SJSA1 (cell line): Measurements from ENCODE around the gene NOPCHAP1. TPM values are rescaled to one million over a fixed set of nuclear protein-coding genes. Genes with fewer than 3 reads are reported as not detected.
"Not testable (repeated sequence)": the region's sequence is repeated elsewhere in the genome, so short reads cannot be mapped to it uniquely, and the experiment has no call there.

Experiments used
- DNase-seq, 2 experiments: peaks; one replicate each; pipeline ENCODE4 v3.0.0-alpha.2; 2015 to 2020; ENCODE audit warnings: low spot score in 2 of 2, low read depth in 1 of 2
- H3K27ac ChIP-seq: fragments of 250-450 bp; sonication (Bioruptor Pico); 2 replicates; pipeline ENCODE4 v1.5.1; 2020; ENCODE audit warnings: mild to moderate bottlenecking, moderate library complexity
- H3K27me3 ChIP-seq: fragments of 250-450 bp; sonication (Bioruptor Pico); replicated peaks from 2 replicates; pipeline ENCODE4 v1.5.1; 2020; ENCODE audit warnings: mild to moderate bottlenecking, moderate library complexity
- H3K36me3 ChIP-seq: fragments of 250-450 bp; sonication (Bioruptor Pico); 2 replicates; pipeline ENCODE4 v1.5.1; 2020; ENCODE audit warnings: mild to moderate bottlenecking
- H3K4me1 ChIP-seq: fragments of 250-450 bp; sonication (Bioruptor Pico); replicated peaks from 2 replicates; pipeline ENCODE4 v1.6.1; 2021; ENCODE audit warnings: mild to moderate bottlenecking
- H3K4me3 ChIP-seq: fragments of 250-450 bp; sonication (Bioruptor Pico); 2 replicates; pipeline ENCODE4 v1.5.1; 2020; ENCODE audit warnings: mild to moderate bottlenecking
- H3K9me3 ChIP-seq: fragments of 250-450 bp; sonication (Bioruptor Pico); replicated peaks from 2 replicates; pipeline ENCODE4 v1.5.1; 2020; ENCODE audit warnings: mild to moderate bottlenecking
- total RNA-seq: library from RNA; depleted of rRNA; stranded (reverse); fragments of >200 nt; shearing (Covaris generic); gene quantifications from 2 replicates; pipeline ENCODE4 v1.2.3, GENCODE V29; 2014; rRNA removed

Gene NOPCHAP1, protein sequence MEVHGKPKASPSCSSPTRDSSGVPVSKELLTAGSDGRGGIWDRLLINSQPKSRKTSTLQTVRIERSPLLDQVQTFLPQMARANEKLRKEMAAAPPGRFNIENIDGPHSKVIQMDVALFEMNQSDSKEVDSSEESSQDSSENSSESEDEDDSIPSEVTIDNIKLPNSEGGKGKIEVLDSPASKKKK
- 5.0 and 8.9 TPM in 2 replicates for total RNA-seq

DNA sequence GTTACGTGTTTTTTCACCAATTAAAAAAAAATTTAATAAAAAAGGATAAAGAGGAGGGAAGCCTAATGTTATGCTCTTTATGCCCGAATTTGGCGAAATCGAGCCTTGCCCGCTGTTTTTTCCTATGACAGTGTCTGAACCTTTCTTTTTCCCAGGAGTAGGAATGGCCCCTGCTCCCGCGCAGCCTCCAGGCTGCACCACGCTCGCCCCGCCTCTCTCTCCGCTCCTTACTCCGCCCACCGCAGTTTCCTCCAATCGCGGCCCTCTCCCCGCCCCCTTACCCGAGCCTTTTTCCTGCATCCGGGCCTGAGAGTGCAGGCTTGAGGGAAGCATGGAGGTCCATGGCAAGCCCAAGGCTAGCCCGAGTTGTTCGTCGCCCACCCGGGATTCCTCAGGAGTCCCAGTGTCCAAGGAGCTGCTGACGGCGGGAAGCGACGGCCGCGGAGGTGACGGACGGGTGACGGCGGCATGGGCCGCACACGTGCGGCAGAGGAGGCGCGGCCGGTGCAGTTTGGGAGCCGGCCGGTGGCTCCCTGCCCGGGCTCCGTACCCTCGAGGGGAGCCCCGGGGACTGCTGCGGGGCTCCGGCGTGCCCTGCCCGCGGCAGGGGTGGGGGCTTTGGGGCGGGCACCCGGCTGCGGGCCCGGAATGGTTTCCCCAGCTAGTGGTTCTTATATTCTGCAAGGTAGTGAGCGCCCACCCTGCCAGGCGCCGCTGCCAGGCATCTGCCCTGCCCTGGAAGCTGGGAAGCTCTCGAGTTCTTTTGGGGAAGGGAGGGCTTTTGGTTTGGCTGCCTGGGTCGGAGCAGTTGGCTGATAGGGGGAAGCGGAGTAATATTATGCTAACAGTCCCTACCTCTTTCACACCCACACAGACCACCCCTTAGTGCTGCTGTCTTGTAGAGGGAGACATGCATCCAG is at the start of gene NOPCHAP1:
Gene NOPCHAP1, plus strand, starts transcription at position 295 of the 920 bp plus-strand sequence. Its CDS starts 37 bp downstream, at position 332.
- Histone ChIP-seq H3K27ac (peak within 1 kb of the TSS; percentile 35), H3K4me3 (peak within 1 kb of the TSS; percentile 81), H3K27me3 (no peaks in the 10 kb centered on the region), H3K36me3 (peaks cover 30% of the 10 kb centered on the region), H3K4me1 (peaks cover 14% of the 10 kb centered on the region), H3K9me3 (no peaks in the 10 kb centered on the region)
- peak; percentile 87 to 92 for DNase-seq

DNA sequence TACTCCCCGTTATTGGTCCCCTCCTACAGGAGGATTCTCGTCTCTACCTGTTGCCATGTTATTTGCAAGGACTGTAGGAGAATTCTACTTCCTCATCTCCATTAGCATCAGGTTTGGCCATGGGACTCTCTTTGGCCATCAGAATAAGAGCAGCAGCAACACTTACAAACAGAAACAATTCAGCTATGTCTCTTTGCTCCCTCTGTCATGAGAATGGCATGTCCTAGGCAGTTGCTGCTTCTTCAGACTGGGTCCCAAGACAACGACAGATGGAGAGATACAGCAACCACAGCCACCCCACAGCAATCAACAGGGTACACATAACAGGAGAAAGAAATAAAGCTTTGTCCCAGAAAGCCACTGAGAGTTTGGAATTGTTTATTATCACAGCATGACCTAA is 47.7 kb upstream of the NOPCHAP1 start:
- H3K4me3 ChIP-seq = no peak overlapping the region
- H3K27ac ChIP-seq = no peak overlapping the region
- H3K27me3 ChIP-seq = peaks cover 26% of the 10 kb centered on the region
- DNase-seq = no peak
- H3K4me1 ChIP-seq = no peaks in the 10 kb centered on the region
- no peaks in the 10 kb centered on the region for H3K36me3 ChIP-seq
- H3K9me3 ChIP-seq = 0 out of 2 replicates have a peak, but pooled peaks cover 2% of the 10 kb centered on the region

DNA sequence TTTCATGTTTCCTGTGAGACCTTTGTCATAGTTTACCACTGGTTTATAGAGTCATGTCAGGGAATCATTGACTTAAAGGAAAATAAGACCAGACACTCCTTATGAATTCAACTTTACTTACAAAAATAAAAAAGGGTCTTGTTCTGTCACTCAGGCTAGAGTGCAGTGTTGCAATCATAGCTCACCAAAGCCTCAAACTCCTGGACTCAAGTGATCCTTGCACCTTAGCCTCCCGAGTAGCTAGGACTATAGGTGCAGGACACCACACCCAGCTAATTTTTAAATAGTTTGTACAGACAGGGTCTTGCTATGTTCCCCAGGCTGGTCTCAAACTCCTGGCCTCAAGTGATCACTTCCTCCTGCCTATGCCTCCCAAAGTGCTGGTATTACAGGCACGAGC is 47.0 kb upstream of the NOPCHAP1 start:
- Histone ChIP-seq H3K36me3 (no peaks in the 10 kb centered on the region), H3K9me3 (peaks cover 5% of the 10 kb centered on the region), H3K4me3 (no peak overlapping the region), H3K27me3 (peaks cover 26% of the 10 kb centered on the region), H3K4me1 (no peaks in the 10 kb centered on the region), H3K27ac (no peak overlapping the region)
- DNase-seq = no peak

DNA sequence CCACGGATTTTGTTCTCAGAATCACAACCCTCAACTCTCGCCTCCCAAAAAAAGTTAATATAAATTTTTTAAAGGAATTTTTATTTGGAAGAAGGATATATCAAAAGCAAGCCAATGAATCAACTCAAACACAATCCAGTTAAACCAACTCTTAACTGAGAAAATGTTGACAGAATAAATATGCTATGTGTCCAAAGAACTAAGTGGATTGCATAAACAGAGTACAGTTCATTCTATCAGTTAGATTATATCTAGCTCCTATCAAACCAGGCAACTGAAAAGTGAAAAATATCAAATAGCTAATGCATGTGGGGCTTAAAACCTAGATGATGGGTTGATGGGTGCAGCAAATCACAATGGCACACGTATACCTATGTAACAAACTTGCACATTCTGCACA is 44.7 kb upstream of the NOPCHAP1 start:
- H3K27me3 ChIP-seq = peaks cover 30% of the 10 kb centered on the region
- peak in 1 of 2 experiments; percentile 39 for DNase-seq
- no peak overlapping the region for H3K27ac ChIP-seq
- H3K36me3 ChIP-seq = no peaks in the 10 kb centered on the region
- H3K4me1 ChIP-seq = no peaks in the 10 kb centered on the region
- H3K4me3 ChIP-seq = no peak overlapping the region
- peaks cover 9% of the 10 kb centered on the region for H3K9me3 ChIP-seq

DNA sequence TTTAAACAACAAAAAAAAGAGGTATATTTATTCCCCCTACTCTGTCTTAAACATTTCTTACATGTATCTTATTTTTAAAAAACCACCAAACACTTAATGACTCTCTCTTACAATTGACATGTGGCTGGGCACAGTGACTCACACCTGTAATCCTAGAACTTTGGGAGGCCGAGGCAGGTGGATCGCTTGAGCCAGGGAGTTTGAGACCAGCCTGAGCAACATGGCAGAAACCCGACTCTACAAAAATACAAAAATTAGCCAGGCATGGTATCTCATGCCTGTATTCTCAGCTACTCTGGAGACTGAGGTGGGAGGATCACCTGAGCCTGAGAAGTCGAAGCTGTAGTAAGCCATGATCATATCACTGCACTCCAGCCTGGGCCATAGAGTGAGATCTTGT is 44.0 kb upstream of the NOPCHAP1 start:
- Histone ChIP-seq H3K27ac (no peak overlapping the region), H3K9me3 (peaks cover 9% of the 10 kb centered on the region), H3K4me3 (no peak overlapping the region), H3K4me1 (no peaks in the 10 kb centered on the region), H3K36me3 (no peaks in the 10 kb centered on the region), H3K27me3 (peaks cover 30% of the 10 kb centered on the region)
- DNase-seq = peak in 1 of 2 experiments; percentile 73

DNA sequence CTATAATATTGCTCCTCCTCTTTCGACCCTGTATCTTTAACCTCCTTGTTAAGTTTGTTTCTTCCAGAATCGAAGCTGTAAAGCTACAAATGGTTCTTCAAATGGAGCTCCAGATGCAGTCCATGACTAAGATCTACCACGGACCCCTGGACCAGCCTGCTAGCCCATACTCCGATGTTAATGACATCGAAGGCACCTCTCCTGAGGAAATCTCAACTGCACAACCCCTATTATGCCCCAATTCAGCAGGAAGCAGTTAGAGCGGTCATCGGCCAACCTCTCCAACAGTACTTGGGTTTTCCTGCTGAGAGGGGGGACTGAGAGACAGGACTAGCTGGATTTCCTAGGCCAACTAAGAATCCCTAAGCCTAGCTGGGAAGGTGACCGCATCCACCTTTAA is 42.7 kb upstream of the NOPCHAP1 start:
- H3K27ac ChIP-seq, H3K4me1 ChIP-seq, H3K36me3 ChIP-seq, H3K9me3 ChIP-seq, H3K4me3 ChIP-seq: not testable (repeated sequence)
- H3K27me3 ChIP-seq = peaks cover 30% of the 10 kb centered on the region
- DNase-seq = peak; percentile 53 to 79

DNA sequence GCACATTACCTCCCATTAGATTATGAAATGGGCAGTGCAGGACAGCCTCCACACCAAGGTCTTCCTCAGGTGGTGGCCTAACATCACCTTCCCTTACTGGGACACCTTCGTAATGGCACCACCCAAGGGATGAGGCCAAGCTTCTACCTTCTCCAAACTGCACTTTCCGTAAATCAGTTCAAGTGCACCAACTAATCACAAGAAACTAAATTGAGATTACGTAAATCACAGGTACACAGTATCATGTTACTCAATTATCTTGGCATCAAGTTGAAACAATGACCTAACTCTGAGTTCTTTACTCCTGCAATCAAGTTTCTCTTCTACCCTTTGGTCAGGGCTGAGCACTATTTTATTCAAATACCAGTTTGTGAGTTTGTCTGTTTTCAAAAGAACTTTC is 41.9 kb upstream of the NOPCHAP1 start:
- H3K27me3 ChIP-seq = peaks cover 30% of the 10 kb centered on the region
- no peak overlapping the region for H3K4me3 ChIP-seq
- no peaks in the 10 kb centered on the region for H3K4me1 ChIP-seq
- no peak overlapping the region for H3K27ac ChIP-seq
- peaks cover 13% of the 10 kb centered on the region for H3K9me3 ChIP-seq
- H3K36me3 ChIP-seq = no peaks in the 10 kb centered on the region
- DNase-seq = peak in 1 of 2 experiments; percentile 73

DNA sequence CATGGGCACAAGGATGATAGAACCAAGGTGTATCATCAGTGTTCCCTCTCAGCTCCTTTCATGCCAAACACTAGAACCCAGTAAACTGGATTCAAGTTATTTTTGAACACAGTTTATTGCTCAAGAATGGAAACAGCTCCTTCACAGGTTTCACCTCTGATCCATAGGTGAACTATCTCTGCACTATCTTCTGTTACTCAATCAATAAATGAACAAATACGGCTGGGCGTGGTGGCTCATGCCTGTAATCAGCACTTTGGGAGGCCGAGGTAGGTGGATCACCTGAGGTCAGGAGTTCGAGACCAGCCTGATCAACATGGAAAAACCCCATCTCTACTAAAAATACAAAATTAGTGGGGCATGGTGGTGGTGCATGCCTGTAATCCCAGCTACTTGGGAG is 37.4 kb upstream of the NOPCHAP1 start:
- H3K4me3 ChIP-seq, H3K36me3 ChIP-seq, H3K4me1 ChIP-seq, H3K27me3 ChIP-seq, H3K27ac ChIP-seq: not testable (repeated sequence)
- peaks cover 11% of the 10 kb centered on the region for H3K9me3 ChIP-seq
- peak in 1 of 2 experiments; percentile 76 for DNase-seq

DNA sequence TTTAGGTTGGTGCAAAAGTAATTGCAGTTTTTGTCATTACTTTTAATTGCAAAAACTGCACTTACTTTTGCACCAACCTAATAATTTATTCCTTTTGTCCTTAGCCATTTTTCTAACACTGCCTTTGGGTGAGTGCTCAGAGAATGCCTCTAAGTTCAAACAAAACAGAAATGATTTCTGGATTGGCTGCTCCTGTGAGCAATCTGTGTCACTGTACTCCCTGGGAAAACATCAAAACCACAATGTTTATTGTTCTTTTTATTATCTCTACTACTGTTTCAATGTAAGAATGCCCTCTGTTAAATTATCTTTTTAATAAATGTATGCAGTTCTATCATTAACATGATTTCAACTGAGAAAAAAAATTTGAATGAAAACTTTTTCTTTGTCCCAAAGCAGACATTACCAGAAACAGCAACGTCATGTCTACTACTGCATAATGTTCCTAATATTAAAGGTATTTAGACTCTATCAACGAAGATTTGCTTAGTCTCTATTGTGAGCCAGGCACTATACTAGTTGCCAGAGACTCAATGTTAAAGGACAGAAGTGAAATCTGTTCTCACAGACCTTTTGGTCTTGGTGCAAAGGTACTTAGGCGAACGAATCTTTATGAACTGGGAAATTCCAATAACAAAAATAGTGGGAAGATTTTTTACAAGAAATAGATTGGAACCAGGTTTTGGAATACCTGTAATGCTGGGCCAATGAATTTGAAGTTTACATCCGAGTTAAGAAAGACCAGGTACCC is 34.2 kb upstream of the NOPCHAP1 start:
- no peak overlapping the region for H3K4me3 ChIP-seq
- H3K27me3 ChIP-seq = peaks cover 18% of the 10 kb centered on the region
- H3K9me3 ChIP-seq = 0 out of 2 replicates have a peak, but pooled peaks cover 3% of the 10 kb centered on the region
- no peak for DNase-seq
- peaks cover under 1% of the 10 kb centered on the region; the same call in 1 of the 2 replicates for H3K4me1 ChIP-seq
- H3K36me3 ChIP-seq = no peaks in the 10 kb centered on the region
- no peak overlapping the region for H3K27ac ChIP-seq

DNA sequence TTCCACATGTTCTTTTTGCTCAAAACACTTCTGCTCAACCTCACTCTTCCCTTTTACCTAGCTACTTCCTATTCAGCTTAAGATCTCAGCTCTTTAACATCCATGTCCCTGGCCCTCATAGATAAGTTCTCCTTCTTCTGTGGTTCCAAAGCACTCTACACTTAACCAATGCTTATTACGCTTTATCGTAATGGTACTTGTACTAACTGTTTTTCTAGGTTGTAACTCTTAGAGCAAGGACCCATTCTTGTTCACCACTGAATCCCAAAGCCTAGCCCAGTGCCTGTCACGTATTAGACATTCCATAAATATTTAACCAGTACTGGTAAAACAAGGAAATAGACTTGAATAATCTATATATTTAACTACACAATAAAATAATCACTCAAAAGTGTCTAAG is 33.3 kb upstream of the NOPCHAP1 start:
- Histone ChIP-seq H3K27ac (no peak overlapping the region), H3K36me3 (no peaks in the 10 kb centered on the region), H3K27me3 (peaks cover 27% of the 10 kb centered on the region), H3K4me1 (peaks cover 10% of the 10 kb centered on the region), H3K9me3 (0 out of 2 replicates have a peak, but pooled peaks cover 5% of the 10 kb centered on the region), H3K4me3 (no peak overlapping the region)
- DNase-seq = no peak

DNA sequence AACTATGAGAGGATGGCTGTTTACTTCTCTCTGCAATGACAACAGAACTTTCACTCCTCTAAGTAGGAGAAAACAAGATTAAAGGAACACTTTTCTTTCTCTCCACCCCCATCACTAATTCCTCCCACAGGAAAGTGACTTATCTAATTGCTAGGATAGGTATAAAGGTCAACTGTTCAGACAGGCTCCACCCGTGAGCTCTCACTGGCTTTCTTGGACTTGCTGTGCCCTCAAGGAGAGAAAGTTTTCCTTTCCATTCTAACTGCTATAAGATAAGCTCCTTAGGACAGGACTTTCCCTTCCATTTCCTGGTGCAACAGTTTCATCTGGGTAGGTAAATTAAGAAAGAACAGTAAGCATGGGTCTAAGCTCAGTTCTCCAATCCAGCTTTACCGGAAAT is 32.8 kb upstream of the NOPCHAP1 start:
- DNase-seq = no peak
- H3K4me3 ChIP-seq = no peak overlapping the region
- peaks cover 29% of the 10 kb centered on the region for H3K27me3 ChIP-seq

DNA sequence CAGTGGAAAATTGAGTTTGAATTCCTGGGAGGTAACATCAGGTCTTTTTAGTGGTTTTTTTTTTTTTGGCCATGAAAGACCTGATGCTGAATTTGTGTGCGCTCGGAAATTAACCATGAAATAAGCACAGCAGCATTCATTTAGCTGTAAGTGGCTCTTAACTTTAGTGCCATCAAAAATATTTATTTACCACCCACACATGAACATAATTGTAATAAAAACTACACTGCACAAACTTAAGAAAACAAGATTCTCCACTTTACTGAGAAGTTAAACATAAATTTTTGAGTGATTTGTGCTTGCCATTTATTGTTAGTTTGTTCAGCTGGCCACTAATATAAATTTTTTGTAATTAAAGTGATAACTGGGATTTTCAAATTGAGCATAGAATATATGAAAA is 30.4 kb upstream of the NOPCHAP1 start:
- DNase-seq = no peak

More for the DNA sequence above, 32.8 kb upstream of the NOPCHAP1 start:
- H3K27ac ChIP-seq = no peak overlapping the region
- H3K36me3 ChIP-seq = no peaks in the 10 kb centered on the region
- H3K9me3 ChIP-seq = 0 out of 2 replicates have a peak, but pooled peaks cover 7% of the 10 kb centered on the region
- peaks cover 12% of the 10 kb centered on the region for H3K4me1 ChIP-seq

DNA sequence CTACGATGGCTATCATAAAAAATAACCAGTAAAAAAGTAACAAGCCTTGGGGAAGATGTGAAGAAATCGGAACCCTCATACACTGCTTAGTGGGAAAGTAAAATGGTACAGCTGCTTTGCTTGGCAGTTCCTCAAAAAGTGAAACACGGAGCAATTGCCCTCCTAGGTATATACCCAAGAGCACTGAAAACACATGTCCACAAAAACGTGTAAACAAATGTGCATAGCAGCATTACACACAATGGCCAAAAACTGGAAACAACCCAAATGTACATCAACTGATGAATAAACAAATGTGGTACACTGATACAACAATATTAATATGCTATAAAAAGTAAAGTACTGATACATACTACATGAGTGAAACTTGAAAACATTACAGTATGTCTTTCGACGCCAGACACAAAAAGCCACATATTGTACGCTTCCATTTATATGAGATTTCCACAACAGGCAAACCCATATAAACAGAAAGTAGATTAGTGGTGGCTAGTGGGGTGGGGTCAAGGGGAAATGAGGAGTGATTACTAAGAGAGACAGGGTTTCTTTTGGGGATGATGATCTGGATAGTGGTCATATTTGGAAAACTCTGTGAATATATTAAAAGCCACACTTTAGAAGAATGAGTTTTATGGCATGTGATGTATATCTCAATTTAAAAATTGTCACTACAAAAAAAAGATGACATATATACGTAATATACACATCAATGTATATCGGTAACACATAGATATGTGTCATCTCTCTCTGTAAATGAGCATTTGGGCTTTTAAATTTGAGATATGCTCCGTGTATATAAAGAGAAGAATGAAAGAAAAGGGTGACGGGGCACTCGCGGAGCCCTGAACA is 29.0 kb upstream of the NOPCHAP1 start:
- DNase-seq = no peak
- H3K27me3 ChIP-seq = peaks cover 29% of the 10 kb centered on the region

More for the DNA sequence above, 30.4 kb upstream of the NOPCHAP1 start:
- H3K27me3 ChIP-seq = peaks cover 29% of the 10 kb centered on the region
- H3K4me3 ChIP-seq = no peak overlapping the region
- no peaks in the 10 kb centered on the region for H3K36me3 ChIP-seq
- 0 out of 2 replicates have a peak, but pooled peaks cover 3% of the 10 kb centered on the region for H3K9me3 ChIP-seq
- peaks cover 27% of the 10 kb centered on the region for H3K4me1 ChIP-seq
- H3K27ac ChIP-seq = no peak overlapping the region

More for the DNA sequence above, 29.0 kb upstream of the NOPCHAP1 start:
- H3K9me3 ChIP-seq = 0 out of 2 replicates have a peak, but pooled peaks cover 3% of the 10 kb centered on the region
- H3K4me3 ChIP-seq = peak overlapping the region; percentile 53
- peaks cover 27% of the 10 kb centered on the region for H3K4me1 ChIP-seq
- H3K27ac ChIP-seq = no peak overlapping the region
- H3K36me3 ChIP-seq = no peaks in the 10 kb centered on the region
